KBM-7 (cell line): ENCODE results near the gene ALX4.

Experiments
- DNase-seq: peaks from one replicate; pipeline ENCODE4 v3.0.0-alpha.2; 2015
- in situ Hi-C: fragments of 300-500 bp; cut with MboI; formaldehyde crosslinking; loops from 2 replicates; pipeline ENCODE4 v1.14.3; 2020; ENCODE audit warnings: low sequenced_read_pairs, low pct_unique_long_range_greater_than_20kb, mixed read lengths

ALX4 gene

DNA sequence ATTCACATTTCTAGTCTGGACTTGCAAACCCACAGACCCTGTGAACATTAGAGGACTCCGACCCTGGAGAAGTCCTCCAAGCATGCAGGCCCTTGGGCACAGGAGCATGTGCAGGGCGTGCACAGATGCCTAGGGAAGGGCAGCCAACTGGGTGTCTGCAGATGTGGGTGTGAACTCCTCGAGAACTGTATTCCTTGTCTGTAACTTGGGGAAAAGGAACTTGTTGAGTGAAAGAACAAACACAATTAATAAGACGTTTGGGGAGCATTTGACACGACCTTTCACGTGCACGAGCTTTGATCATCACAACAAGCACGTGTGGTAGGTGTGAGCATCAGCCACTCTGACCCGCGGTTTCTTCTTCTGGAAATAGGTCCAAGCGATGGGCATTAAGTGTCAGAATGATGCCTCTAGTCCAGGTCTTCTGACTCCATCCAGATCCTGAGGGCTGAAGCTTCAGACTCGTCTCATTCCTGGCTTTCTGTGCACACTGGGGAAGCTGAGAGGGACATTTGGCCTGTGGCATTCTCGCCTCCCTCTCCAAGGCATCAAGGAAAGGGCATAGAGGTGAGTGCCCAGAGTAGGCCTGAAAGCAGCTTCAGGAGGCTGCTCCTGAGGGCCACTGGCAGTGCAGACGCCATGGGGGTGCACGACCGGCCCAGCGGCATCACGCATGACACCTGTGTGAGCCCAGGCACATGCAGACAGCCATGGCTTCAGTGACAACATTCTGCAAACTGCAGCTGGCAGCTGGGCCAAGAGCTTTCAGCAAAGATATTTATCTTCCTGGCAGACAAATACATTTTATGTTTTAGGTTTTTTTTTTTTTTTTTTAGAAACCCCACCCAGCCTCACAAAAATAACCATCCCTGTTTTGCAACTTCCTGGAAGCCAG, 32.5 kb downstream of the ALX4 start:
- in situ Hi-C loops, result loop anchor here (25.0 kb wide), 1 partner anchor 260 kb away; no protein-coding TSS in a partner anchor
- DNase-seq, result no peak

DNA sequence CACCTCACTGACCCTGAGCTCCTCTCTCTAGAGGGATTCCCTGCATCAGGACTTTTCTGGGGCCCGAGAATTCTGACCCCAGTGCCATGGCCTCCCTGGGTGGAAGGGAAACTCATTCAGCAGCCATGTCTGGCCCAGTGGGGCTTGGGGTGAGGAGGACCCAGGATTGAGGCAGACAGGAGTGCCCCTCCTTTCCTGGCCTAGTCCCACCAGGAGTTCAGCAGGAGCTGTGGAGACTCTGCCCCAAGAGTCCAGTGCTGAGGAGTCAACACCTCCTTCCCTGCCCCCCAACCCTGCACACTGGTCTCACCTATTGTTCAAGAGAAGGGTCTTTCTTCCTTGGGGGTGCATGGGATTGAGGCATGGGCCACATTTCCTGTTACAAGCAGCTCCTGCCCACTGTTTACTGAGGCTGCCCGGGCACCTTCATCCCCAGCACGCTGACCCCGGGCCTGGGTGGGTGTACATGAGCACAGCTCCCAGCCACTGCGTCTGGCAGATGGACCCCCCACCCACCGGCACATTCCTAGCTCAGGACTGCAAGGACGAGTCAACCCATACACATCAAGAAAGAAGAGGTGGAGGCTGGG, 33.9 kb downstream of the ALX4 start:
- in situ Hi-C loops, result loop anchor here (25.0 kb wide), 1 partner anchor 261 kb away; no protein-coding TSS in a partner anchor

DNA sequence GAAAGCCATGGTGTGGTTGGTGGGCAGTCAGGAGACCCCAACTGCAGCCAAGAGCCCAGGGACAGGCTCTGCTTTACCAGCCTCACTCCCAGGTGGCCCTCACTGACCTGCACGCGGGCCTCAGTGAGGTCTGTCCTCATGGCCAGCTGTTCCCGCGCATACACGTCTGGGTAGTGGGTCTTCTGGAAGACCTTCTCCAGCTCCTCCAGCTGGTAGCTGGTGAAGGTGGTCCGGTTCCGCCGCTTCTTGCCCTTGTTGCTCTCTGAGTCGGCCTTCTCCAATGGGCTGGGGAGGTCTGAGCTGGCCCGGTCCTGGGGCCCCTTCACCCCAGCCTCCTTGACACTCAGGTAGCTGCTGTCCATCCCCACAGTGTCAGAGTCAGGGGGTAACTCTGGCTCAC, 34.7 kb downstream of the ALX4 start:
- in situ Hi-C loops, result loop anchor here (25.0 kb wide), 1 partner anchor 262 kb away; no protein-coding TSS in a partner anchor
- no peak for DNase-seq

More for the DNA sequence above, 33.9 kb downstream of the ALX4 start:
- no peak for DNase-seq

DNA sequence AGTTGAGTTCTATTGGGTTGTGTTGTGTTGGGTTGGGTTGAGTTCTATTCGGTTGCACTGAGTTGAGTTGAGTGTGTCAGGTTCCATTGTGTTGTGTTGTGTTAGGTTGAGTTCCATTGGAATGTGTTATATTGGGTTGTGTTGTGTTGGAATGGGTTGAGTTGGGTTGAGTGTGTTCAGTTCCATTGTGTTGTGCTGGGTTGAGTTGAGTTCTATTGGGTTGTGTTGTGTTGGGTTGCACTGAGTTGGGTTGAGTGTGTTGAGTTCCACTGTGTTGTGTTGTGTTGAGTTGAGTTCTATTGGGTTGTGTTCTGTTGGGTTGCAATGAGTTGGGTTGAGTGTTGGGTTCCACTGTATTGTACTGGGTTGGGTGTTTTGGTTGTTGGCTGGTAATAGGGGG, 35.5 kb downstream of the ALX4 start:
- no peak for DNase-seq
- in situ Hi-C loops, result no loop called here

DNA sequence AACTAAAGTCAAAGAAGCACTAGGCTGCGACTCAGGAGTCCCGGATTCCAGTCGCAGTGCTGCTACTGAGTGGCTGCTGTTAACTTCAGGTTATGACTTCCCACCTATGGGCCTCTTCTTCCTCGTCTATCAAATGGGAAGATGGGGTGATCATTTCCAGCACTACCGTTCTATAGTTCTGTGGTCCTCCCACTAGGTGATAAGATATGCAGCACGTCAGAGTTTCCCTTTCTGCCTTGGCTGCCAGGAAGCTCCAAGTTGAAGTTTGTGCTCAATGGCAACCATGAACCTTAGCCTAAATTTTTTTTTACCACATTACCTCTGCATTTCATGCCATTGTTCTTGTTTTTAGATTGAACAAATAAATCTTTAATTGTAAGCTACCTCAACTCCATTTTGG, 38.7 kb downstream of the ALX4 start:
- in situ Hi-C loops, result no loop called here
- no peak for DNase-seq

DNA sequence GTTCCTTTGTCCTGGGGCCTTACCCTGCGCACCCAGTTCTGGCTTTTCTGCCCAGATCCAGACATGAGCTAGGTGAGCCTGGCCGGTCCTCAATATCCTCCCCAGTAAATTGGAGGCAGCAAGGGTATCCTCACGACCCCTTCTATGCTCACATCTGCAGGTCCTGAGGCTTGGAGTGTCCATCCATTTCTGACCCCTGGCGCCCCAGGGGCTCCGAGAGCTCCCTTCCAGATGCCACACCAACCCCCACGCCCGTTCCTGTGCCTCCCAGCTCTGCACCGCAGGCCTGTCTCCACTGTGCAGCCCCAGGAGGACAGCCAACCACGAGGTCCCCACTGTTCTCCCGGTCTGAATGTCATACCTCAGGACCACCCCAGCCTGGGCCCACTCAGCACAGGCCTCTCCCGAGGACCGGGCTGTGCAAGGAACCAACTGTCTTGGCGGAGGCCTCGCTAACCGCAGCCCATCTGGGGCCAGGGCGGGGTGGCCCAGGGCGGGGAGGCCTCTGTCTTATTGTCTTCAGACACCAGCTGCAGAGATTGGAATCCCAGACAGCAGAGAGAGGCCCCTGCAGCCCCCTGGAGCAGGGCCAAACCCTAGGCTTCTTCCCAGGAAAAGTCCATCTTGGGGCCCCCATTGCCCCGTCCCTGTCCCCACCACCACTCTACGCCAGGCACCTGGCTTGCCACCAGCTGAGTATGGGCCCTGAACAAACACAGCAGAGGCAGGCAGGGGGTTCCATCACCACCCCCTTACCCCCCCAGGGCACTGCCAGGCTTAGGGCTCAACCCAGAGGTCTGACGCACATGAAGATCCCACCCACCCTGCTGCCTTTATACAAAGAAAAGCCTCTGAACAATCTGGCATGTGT, 39.3 kb downstream of the ALX4 start:
- DNase-seq, result no peak
- in situ Hi-C loops, result no loop called here

DNA sequence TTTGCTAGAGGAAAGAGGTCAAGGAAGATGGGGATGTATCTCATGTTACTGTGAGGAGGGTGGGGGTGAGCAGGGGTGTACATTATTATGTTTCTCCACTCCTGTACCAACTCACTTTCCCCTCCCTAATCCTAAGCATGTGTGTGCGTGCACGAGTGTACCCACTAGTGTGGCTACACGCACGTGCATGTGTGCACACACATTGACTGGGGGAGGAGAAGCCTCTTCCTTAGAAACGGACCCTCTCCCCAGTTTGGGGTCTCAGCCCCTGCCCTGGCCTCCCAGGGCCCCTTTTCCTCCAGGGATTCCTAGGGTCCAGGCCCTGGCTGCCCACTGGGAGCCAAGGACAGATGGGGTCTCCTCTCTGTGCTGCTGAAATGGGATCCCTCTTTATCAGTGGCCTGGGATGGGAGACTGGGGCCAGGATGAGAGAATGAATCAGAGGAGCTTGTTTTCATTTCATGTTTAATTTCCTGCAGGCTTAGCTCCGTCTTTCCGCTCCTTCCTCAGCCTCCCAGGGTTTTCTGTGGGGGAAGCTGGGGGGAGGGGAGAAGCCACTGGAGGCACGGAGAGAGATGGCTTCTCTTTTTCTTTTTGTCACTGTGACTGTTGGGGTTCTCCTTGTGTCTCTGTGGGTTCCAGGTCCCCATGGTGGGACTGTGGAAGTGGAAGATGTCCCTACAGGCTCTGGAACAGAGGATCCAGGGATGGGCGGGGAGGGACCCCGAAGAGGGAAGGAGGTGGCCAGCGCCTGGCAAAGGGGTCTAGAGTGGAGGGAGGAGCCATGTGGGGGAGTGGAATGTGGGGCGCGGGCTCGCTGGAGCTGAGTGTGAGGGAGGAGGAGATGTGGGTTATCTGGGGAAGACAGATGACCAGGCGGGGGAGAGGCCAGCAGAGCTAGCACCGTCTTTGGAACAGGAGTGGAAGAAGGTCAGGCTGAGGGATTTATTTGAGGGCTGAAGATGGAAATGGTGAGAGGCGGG, 40.3 kb downstream of the ALX4 start:
- in situ Hi-C loops, result no loop called here
- DNase-seq, result no peak

DNA sequence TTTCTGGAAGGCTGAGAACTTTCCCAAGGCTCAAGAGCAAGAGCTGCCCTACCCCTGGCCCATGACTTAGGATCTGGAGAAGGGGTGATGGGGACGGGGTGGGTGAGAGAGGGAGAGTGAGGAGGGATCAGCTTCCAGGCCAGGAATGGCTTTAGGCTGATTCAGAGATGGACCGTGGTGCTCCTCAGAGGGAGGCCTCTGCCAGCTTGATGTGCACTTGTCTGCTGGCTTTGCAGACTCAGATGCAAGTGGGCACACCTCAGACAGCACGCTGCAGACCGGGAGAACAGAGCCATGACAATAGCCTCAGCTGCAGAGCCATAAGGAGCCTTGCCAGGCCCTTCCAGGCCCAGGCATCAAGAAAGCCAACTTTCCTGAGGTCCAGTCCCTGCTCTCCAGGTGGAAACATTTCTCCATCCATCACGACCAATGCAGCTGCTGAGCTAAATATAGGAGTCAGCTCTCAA, 41.3 kb downstream of the ALX4 start:
- DNase-seq, result no peak
- in situ Hi-C loops, result no loop called here

DNA sequence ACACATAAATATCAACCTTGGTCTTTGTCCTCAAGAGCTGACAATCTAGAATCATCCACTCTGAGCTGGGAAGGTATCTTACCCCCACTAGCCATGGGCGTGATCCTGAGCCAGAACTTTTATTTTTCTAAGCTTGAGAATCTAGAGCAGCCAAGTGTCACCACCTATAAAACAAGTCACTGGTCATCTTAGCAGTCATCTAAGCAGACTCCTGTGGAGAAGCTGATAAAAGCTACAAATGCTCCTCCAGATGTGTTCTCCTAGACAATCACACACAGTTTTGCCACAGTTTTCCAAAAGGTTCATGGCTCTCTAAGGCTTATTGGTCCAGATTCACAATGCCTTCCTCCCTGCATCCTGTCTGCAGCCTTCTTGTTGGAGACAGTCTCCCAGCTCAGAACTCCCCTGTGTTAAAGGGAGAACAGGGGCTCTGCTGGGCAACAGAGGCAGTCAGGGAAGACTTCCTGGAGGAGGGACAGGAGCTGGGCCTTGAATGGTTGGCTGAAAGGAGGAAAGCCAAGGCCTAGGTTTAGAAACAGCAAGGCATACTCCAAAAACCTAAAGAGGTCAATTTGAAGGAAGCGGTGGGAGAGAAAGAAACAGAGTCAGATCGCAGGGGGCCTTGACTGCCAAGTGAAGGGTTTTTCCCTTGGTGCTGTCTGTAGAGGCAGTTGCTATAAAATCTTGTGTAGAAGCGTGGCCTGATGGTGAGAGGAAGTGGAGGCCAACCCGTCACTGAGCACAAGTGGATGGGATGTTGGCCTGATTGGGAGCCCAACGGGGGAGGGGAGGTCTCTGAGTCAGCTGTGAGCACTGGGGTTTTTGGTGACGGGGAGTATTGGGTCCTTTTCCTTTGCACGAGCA, 42.0 kb downstream of the ALX4 start:
- DNase-seq, result no peak
- in situ Hi-C loops, result no loop called here

DNA sequence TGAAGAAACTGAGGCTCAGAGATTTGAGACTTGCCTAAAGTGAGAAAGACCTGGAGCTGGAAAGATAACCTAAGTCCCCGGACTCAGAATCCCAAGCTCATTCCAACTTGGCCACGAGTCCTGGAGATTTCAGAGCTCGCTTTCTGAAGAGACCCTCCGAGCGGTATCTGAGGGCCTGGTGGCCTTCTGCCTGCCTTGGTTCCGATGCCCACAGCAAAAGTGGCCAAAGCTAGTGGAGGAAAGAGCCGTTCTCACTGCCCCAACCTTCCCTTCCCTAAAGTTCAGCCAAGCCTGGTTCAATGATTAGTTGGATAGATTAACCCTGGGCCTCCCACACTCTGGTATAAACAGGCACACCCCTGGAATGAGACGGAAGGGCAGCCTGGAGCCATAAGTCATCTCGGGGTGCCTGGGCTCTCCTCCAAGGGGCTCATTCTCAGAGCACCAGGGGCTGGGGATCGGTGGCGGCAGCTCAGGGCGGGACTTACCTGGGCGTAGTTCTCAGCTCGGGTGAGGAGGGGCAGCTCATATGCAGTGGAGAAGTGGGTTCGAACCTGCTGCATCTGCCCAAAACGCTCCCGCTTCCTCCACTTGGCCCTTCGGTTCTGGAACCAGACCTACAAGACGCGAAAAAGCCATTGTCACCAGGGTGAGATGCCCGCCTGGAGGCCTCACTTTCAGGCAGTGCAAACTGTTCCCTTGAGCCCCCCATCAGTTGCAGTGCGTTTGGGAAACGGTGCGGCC, 42.8 kb downstream of the ALX4 start:
- in situ Hi-C loops, result no loop called here
- no peak for DNase-seq

DNA sequence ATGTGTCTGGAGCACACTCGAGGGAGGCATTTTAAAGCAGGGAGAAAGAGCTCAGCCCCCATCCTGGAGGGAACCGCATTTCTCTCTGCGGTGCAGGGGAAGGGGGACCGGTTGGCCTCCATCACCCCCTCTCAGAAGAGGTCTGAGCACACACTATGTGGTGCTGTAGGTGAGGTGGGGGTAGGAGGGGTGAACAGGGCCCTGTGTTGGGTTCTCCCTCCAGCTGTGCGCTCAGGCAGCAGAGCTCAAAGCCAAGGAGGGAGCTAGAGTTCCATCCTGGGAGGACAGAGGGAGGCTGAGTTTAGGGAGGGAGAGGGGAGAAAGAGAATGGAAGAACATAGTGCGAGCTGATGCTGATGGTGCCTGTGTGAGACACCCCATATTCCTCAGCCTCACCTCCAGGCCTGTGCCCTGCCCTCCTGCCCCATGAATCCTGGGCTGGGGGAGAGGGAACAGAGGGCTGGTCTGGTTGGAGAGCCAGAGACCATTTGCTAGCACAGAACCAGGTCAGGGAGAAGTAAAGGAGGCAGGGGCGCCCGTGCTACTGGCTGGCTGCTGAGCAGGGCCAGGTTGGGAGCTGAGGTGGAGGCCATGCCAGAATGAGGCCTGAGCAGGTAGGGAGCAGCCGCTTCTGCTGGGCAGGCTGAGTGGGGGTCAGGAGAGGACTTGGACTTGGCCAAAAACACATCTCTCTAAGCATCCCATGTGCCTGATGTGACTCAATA, 43.7 kb downstream of the ALX4 start:
- in situ Hi-C loops, result no loop called here
- no peak for DNase-seq

DNA sequence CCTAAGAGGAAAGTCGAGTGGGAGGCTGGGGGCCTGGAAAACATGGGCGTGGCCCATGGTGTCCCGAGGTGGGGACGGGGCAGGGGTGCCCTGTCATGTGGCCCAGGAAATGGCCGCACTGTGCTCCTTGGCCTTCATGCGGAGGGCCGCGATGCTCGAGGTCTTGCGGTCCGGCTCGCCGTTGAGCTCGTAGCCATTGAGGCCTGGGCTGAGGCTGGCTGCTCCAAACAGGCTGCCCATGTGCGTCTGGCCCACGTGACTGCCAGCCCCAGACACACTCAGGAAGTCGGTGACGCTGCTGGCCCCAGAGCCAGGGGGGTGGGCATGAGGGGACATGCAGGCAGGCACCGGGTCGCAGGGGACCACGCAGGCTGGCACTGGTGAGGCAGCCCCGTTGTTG, 45.2 kb downstream of the ALX4 start:
- no peak for DNase-seq
- in situ Hi-C loops, result no loop called here

DNA sequence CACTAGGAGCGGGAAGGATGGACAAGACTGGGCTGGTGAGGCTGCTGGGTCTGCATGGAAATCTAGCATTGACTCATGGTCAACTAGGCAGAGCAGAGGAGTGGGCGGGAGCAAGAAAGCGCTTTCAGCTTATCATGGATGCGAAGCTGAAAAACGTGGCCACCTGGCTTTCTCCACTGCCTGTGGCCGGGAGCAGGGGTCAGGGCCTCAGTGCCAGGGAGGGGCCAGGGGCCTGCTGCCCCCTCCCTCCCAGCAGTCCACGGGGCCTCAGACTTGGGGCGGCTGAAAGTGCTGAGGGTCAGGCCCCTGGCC, 45.5 kb downstream of the ALX4 start:
- DNase-seq, result no peak

DNA sequence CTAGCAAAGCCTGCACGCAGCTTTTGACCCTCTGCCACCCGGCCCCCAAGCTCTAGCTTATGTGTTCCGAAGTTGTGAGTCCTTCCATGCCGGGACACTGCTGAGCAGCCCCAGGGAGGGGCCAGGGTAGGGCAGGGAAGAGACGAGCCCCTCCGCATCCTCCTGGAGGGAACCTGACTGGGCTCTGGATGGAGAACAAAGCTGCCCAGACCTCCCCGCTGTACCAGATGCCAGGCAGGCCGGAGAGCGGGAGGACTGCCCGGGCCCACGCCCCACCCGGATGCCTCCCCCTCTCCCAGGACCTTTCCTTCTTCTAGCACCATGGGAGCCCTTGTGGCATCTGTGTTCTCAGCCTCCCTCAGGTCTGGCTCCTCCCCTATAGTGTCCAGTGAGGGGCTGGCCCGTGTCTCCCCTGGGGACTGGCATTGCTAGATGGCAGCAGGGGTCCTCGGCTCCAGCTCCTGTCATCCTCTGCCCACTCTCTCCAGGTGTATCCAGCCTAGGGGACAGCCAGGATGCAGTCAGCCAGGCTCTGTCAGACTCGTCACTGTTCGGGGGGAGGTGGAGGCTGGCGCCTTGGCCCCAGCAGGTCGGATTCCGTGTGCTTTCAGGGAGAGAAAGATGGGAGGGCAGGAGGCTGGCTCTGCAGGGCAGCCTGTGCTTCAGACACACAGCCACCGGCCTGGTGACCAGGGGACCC, 46.1 kb downstream of the ALX4 start:
- in situ Hi-C loops, result no loop called here
- DNase-seq, result no peak

More for the DNA sequence above, 45.5 kb downstream of the ALX4 start:
- in situ Hi-C loops, result no loop called here

DNA sequence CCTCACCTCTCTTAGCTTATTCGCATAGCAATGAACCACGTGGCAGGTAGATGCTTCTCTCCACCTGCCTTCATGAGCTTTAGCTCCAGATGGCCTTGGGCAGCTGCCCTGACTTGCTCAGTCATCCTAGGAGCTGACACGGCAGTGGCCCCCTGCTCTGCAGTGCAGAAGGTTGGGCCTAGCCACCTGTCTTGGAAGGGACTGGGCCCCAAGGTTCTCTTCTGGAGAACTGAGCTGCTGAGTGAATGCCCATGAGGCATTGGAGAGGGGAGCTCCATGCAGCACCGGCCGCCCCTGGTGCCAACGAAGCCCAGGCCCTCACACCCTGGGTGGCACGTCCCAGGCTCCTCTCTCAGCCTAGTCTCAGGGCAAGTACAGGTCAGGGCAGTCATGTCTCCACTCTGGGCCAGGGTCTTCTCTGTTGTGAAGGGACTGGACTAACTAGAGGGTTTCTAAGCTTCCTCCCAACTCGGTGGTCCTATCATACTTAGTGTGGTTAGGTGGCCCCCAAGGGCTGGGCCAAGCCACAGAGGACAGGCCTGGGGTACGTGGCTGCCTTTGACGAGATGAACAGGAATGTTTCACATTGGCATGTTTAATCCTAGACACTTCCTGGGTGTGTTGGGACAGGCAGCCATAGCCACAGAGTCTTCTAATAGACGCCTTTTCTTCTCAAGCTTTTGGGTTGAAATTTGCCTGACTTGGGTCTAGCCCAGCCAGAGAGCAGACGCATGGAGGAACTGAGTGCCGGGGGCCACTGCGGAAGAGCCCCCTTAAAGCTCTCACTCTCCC, 47.9 kb downstream of the ALX4 start:
- in situ Hi-C loops, result no loop called here

More for the DNA sequence above, 47.9 kb downstream of the ALX4 start:
- no peak for DNase-seq
